Transverse colon (tissue), 4 donors: ENCODE results near the gene OVCH2. TPM values are rescaled to one million over a fixed set of nuclear protein-coding genes. Genes with fewer than 3 reads are reported as not detected.

Source experiments
- DNase-seq: peaks from one replicate; pipeline ENCODE4 v3.0.0-alpha.2; 2019
- H3K27ac ChIP-seq, 4 donors: fragments of 200-600 bp; sonication (generic); 2 replicates each; pipeline ENCODE4 v1.5.1; 2016 to 2018; ENCODE audit warnings: inconsistent platforms in 4 of 4
- H3K27me3 ChIP-seq: fragments of 200-600 bp; sonication (generic); 2 replicates; pipeline ENCODE4 v1.5.1; 2017; ENCODE audit warnings: inconsistent platforms
- H3K36me3 ChIP-seq, 4 donors: fragments of 200-600 bp; sonication (generic); 2 replicates each; pipeline ENCODE4 v1.5.1; 2017 to 2019; ENCODE audit warnings: inconsistent platforms in 4 of 4
- H3K4me1 ChIP-seq, 4 donors: fragments of 200-600 bp; sonication (generic); 2 replicates each; pipeline ENCODE4 v1.5.1; 2017 to 2020; ENCODE audit warnings: inconsistent platforms in 4 of 4
- H3K4me3 ChIP-seq, 4 donors: fragments of 200-600 bp; sonication (generic); 1 replicate in 1 of 4; 2 replicates in 3 of 4; pipeline versions ENCODE4 v1.5.1 to v1.6.1; 2017 to 2019; ENCODE audit warnings: inconsistent platforms in 4 of 4
- H3K9me3 ChIP-seq, 2 donors: fragments of 200-600 bp; sonication (generic); 2 replicates each; pipeline ENCODE4 v1.5.1; 2017 to 2019; ENCODE audit warnings: inconsistent platforms in 2 of 2
- EP300 ChIP-seq: sonication (generic); formaldehyde crosslinking; IDR thresholded peaks from one replicate; pipeline ENCODE4 v1.6.1; 2017; ENCODE audit warnings: antibody characterized with exemption, low read depth
- POLR2A ChIP-seq: fragments of 450-650 bp; IDR thresholded peaks from one replicate; pipeline ENCODE4 v1.6.1; 2016; ENCODE audit warnings: antibody characterized with exemption, mild to moderate bottlenecking, moderate library complexity
- POLR2AphosphoS5 ChIP-seq, 3 donors: sonication (generic); formaldehyde crosslinking; IDR thresholded peaks; one replicate each; pipeline ENCODE4 v1.6.1; 2016; ENCODE audit warnings: antibody characterized with exemption in 3 of 3
- WGBS, 2 donors: methylation state at CpG; one replicate each; pipeline ENCODE4 v1.1.5; 2018; ENCODE audit warnings: low coverage in 1 of 2; 5-methylcytosine and 5-hydroxymethylcytosine counted together
- in situ Hi-C, 4 donors: fragments of 200-750 bp; cut with MboI; loops; one replicate each; pipeline versions ENCODE4 v1.15.0 to v1.15.1; 2017; ENCODE audit warnings: low sequenced_read_pairs in 3 of 4, low pct_ligation_motif_present in 1 of 4, low pct_unique_long_range_greater_than_20kb in 1 of 4
- intact Hi-C: fragments of 100-400 bp; cut with DNase I; formaldehyde crosslinking; loops from one replicate; pipeline ENCODE4 v1.15.1; 2023; ENCODE audit warnings: low total_unique reads
- total RNA-seq, 4 donors: library from RNA; depleted of rRNA; stranded (reverse); fragments of >200 nt; gene quantifications; one replicate each; pipeline ENCODE4 v1.1.0, GENCODE V29; 2016
- TF ChIP-seq, protein P1 (sequence below), 5 experiments: fragments of 200-600 bp in 3 of 5; fragments of 450-650 bp in 2 of 5; sonication (generic) in 3 of 5; IDR thresholded peaks; 1 replicate in 2 of 5; 2 replicates in 3 of 5; pipeline ENCODE4 v1.5.1; 2016 to 2017; ENCODE audit warnings: antibody characterized with exemption in 5 of 5, inconsistent platforms in 3 of 5, mild to moderate bottlenecking in 2 of 5, moderate library complexity in 1 of 5

OVCH2 gene
- total RNA-seq, 4 donors from 2014 or later: not detected

- in situ Hi-C loops: loop anchor here in 2 of 4 donors (25.0 kb wide), 1 partner anchor 95 kb away; no protein-coding TSS in a partner anchor
- WGBS, 2 donors: 28 to 65% methylated on average over 5 to 15 of the region's 15 CpGs
- Histone ChIP-seq H3K4me3 (no peak overlapping the region), H3K27me3 (no peaks in the 10 kb centered on the region), H3K4me1 (no peaks in the 10 kb centered on the region), H3K27ac (no peak overlapping the region), H3K36me3 (peaks cover 0 to 9% (median 2%) of the 10 kb centered on the region in 4 donors), H3K9me3 (no peaks in the 10 kb centered on the region)
- TF ChIP-seq, protein P1, sequence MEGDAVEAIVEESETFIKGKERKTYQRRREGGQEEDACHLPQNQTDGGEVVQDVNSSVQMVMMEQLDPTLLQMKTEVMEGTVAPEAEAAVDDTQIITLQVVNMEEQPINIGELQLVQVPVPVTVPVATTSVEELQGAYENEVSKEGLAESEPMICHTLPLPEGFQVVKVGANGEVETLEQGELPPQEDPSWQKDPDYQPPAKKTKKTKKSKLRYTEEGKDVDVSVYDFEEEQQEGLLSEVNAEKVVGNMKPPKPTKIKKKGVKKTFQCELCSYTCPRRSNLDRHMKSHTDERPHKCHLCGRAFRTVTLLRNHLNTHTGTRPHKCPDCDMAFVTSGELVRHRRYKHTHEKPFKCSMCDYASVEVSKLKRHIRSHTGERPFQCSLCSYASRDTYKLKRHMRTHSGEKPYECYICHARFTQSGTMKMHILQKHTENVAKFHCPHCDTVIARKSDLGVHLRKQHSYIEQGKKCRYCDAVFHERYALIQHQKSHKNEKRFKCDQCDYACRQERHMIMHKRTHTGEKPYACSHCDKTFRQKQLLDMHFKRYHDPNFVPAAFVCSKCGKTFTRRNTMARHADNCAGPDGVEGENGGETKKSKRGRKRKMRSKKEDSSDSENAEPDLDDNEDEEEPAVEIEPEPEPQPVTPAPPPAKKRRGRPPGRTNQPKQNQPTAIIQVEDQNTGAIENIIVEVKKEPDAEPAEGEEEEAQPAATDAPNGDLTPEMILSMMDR (IDR thresholded peaks at IDR 0.05): peak; percentile 37 to 76 (median 50)
- no peak for TF ChIP-seq POLR2AphosphoS5 (IDR thresholded peaks at IDR 0.05)
- DNase-seq: peak; percentile 64
- intact Hi-C loops: no loop called here
These were observed 48.8 kb downstream of the OVCH2 start for GRCh38 chr11:7657306-7658025.

- no peak for DNase-seq
- Histone ChIP-seq H3K36me3 (peaks cover 0 to 9% (median 2%) of the 10 kb centered on the region in 4 donors), H3K4me3 (no peak overlapping the region), H3K27me3 (no peaks in the 10 kb centered on the region), H3K27ac (no peak overlapping the region), H3K9me3 (no peaks in the 10 kb centered on the region), H3K4me1 (no peaks in the 10 kb centered on the region)
- in situ Hi-C loops: loop anchor here in 2 of 4 donors (25.0 kb wide), 1 partner anchor 94 kb away; no protein-coding TSS in a partner anchor
- 90% methylated on average over 11 of the region's 11 CpGs; no CpG with 5 or more reads in 1 of the 2 donors for WGBS, 2 donors
- TF ChIP-seq POLR2AphosphoS5 (IDR thresholded peaks at IDR 0.05): no peak
- TF ChIP-seq, protein P1 (IDR thresholded peaks at IDR 0.05): no peak
- TF ChIP-seq POLR2A: no peak
- no peak for TF ChIP-seq EP300
- intact Hi-C loops: no loop called here
These were observed 49.6 kb downstream of the OVCH2 start for GRCh38 chr11:7656704-7657103.

GRCh38 chr11:7655253-7656217 lies 50.7 kb downstream of the OVCH2 start:
- H3K4me1 ChIP-seq: no peaks in the 10 kb centered on the region
- TF ChIP-seq POLR2A (no peak), POLR2AphosphoS5 (IDR thresholded peaks at IDR 0.05) (no peak), EP300 (no peak)
- TF ChIP-seq, protein P1 (IDR thresholded peaks at IDR 0.05): no peak
- peaks cover 0 to 14% (median 5%) of the 10 kb centered on the region in 4 donors for H3K36me3 ChIP-seq
- H3K4me3 ChIP-seq: no peak overlapping the region
- no peaks in the 10 kb centered on the region for H3K27me3 ChIP-seq
- 60 to 82% methylated on average over 1 to 13 of the region's 14 CpGs for WGBS, 2 donors
- H3K27ac ChIP-seq: no peak overlapping the region
- no peak for DNase-seq
- intact Hi-C loops (no loop called here), in situ Hi-C loops (loop anchor here in 2 of 4 donors (25.0 kb wide), 1 partner anchor 93 kb away; no protein-coding TSS in a partner anchor)
- no peaks in the 10 kb centered on the region for H3K9me3 ChIP-seq

DNA sequence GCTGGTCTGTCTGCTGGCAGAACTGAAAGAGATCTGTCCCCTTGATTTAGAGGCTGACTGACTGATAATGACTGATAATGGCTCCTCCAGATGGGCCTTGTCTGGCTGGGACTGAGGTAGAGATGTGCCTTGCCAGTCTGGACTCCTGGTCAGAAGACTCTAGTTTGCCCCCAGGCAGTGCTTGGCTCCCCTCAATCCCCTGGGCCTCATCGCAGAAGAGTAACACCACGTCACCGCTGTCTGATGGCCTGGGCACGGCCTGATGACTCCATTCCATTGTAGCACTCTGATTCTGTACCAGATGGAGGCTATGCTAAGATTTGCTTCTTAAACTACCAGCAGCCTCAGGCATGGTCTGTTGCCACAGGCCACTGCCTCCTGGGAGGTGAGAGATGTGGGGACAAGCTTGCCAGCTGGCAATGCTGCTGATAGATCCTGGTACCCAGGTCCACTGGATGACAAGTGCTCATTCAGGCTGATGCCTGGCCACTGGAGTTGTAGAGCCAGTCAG lies 52.0 kb downstream of the OVCH2 start:
- no peak for DNase-seq
- Histone ChIP-seq H3K9me3 (no peaks in the 10 kb centered on the region), H3K4me3 (no peak overlapping the region), H3K27ac (no peak overlapping the region), H3K36me3 (peaks cover 0 to 25% (median 9%) of the 10 kb centered on the region in 4 donors), H3K4me1 (no peaks in the 10 kb centered on the region), H3K27me3 (no peaks in the 10 kb centered on the region)
- intact Hi-C loops (no loop called here), in situ Hi-C loops (loop anchor here in 2 of 4 donors (25.0 kb wide), 1 partner anchor 92 kb away; no protein-coding TSS in a partner anchor)
- WGBS, 2 donors: 91% methylated on average over 4 of the region's 4 CpGs; no CpG with 5 or more reads in 1 of the 2 donors
- TF ChIP-seq POLR2AphosphoS5 (IDR thresholded peaks at IDR 0.05): no peak
- TF ChIP-seq, protein P1 (IDR thresholded peaks at IDR 0.05): no peak
